H9 (cell line): ENCODE results near the gene GEMIN4. TPM values are rescaled to one million over a fixed set of nuclear protein-coding genes. Genes with fewer than 3 reads are reported as not detected.

ENCODE experiments used
- DNase-seq: peaks from one replicate; pipeline ENCODE4 v3.0.0-alpha.2; 2017
- H2AFZ ChIP-seq: one replicate; pipeline ENCODE4 v1.6.1; 2013; ENCODE audit warnings: mild to moderate bottlenecking, low read length, control low read depth, moderate library complexity
- H2AK5ac ChIP-seq: 2 replicates; pipeline ENCODE4 v1.6.1; 2013; ENCODE audit warnings: low read length, control low read depth, mixed read lengths; ENCODE audit not compliant: insufficient read length
- H2BK120ac ChIP-seq: one replicate; pipeline ENCODE4 v1.6.1; 2013; ENCODE audit warnings: low read depth, mild to moderate bottlenecking, low read length, control low read depth, inconsistent platforms; ENCODE audit not compliant: poor library complexity, severe bottlenecking
- H2BK12ac ChIP-seq: 2 replicates; pipeline ENCODE4 v1.6.1; 2013; ENCODE audit warnings: low read length, control low read depth, mixed read lengths, low read depth; ENCODE audit not compliant: insufficient read length
- H2BK15ac ChIP-seq: 2 replicates; pipeline ENCODE4 v1.6.1; 2013; ENCODE audit warnings: low read depth, low read length, control low read depth
- H2BK20ac ChIP-seq: one replicate; pipeline ENCODE4 v1.6.1; 2013; ENCODE audit warnings: low read depth, mild to moderate bottlenecking, low read length, control low read depth, inconsistent platforms; ENCODE audit not compliant: poor library complexity, severe bottlenecking
- H2BK5ac ChIP-seq: 2 replicates; pipeline ENCODE4 v1.6.1; 2013; ENCODE audit warnings: low read length, control low read depth, mixed read lengths; ENCODE audit not compliant: insufficient read length
- H3K14ac ChIP-seq: 2 replicates; pipeline ENCODE4 v1.6.1; 2013; ENCODE audit warnings: low read length, control low read depth; ENCODE audit not compliant: insufficient read depth
- H3K18ac ChIP-seq: 2 replicates; pipeline ENCODE4 v1.6.1; 2013; ENCODE audit warnings: low read depth, mild to moderate bottlenecking, mixed read lengths, low read length, control low read depth; ENCODE audit not compliant: insufficient read length
- H3K23ac ChIP-seq: 2 replicates; pipeline ENCODE4 v1.6.1; 2013; ENCODE audit warnings: low read length, control low read depth, mixed read lengths, low read depth; ENCODE audit not compliant: insufficient read length
- H3K23me2 ChIP-seq: 2 replicates; pipeline ENCODE4 v1.6.1; 2013; ENCODE audit warnings: low read depth, mild to moderate bottlenecking, mixed read lengths, low read length, control low read depth; ENCODE audit not compliant: insufficient read length, poor library complexity, severe bottlenecking
- H3K27ac ChIP-seq: 2 replicates; pipeline ENCODE4 v1.5.1; 2013; ENCODE audit warnings: low read length, control low read depth, mixed read lengths, low read depth; ENCODE audit not compliant: insufficient read length
- H3K27me3 ChIP-seq: 2 replicates; pipeline ENCODE4 v1.6.1; 2013; ENCODE audit warnings: low read length, control low read depth, inconsistent platforms; ENCODE audit not compliant: insufficient read depth
- H3K4ac ChIP-seq: 2 replicates; pipeline ENCODE4 v1.6.1; 2013; ENCODE audit warnings: low read depth, mild to moderate bottlenecking, control low read depth, inconsistent platforms, low read length, moderate library complexity
- H3K4me1 ChIP-seq: 2 replicates; pipeline ENCODE4 v1.6.1; 2013; ENCODE audit warnings: low read length, control low read depth, inconsistent platforms; ENCODE audit not compliant: insufficient read depth
- H3K4me2 ChIP-seq: 2 replicates; pipeline ENCODE4 v1.6.1; 2013; ENCODE audit warnings: low read length, control low read depth, mixed read lengths; ENCODE audit not compliant: insufficient read length, insufficient read depth
- H3K56ac ChIP-seq: 2 replicates; pipeline ENCODE4 v1.6.1; 2013; ENCODE audit warnings: low read depth, mild to moderate bottlenecking, mixed read lengths, low read length, control low read depth; ENCODE audit not compliant: insufficient read length
- H3K79me1 ChIP-seq: 2 replicates; pipeline ENCODE4 v1.6.1; 2013; ENCODE audit warnings: low read depth, mild to moderate bottlenecking, moderate library complexity, low read length, control low read depth, inconsistent platforms; ENCODE audit not compliant: insufficient read depth, poor library complexity, severe bottlenecking
- H3K79me2 ChIP-seq: 2 replicates; pipeline ENCODE4 v1.6.1; 2013; ENCODE audit warnings: low read length, control low read depth, inconsistent platforms; ENCODE audit not compliant: insufficient read depth
- H3K9ac ChIP-seq: 2 replicates; pipeline ENCODE4 v1.6.1; 2013; ENCODE audit warnings: low read length, control low read depth, mixed read lengths; ENCODE audit not compliant: insufficient read length; ENCODE audit errors: extremely low read depth
- H3K9me3 ChIP-seq: one replicate; pipeline ENCODE4 v1.6.1; 2013; ENCODE audit warnings: low read depth, low read length, inconsistent platforms; ENCODE audit not compliant: control insufficient read depth
- H3T11ph ChIP-seq: one replicate; pipeline ENCODE4 v1.6.1; 2013; ENCODE audit warnings: mild to moderate bottlenecking, low read length, control low read depth, inconsistent platforms
- H4K20me1 ChIP-seq: one replicate; pipeline ENCODE4 v1.6.1; 2013; ENCODE audit not compliant: control insufficient read depth, insufficient read length, insufficient read depth
- H4K5ac ChIP-seq: 2 replicates; pipeline ENCODE4 v1.6.1; 2013; ENCODE audit warnings: low read depth, mild to moderate bottlenecking, mixed read lengths, low read length, control low read depth; ENCODE audit not compliant: insufficient read length
- H4K8ac ChIP-seq: replicated peaks from 2 replicates; pipeline ENCODE4 v1.6.1; 2013; ENCODE audit warnings: low read length, control low read depth, mixed read lengths, low read depth; ENCODE audit not compliant: insufficient read length
- H4K91ac ChIP-seq: 2 replicates; pipeline ENCODE4 v1.6.1; 2013; ENCODE audit warnings: low read depth, mild to moderate bottlenecking, moderate library complexity, mixed read lengths, low read length, control low read depth; ENCODE audit not compliant: insufficient read length
- H3K27ac Mint-ChIP-seq, 3 experiments: 2 replicates in 2 of 3; 3 replicates in 1 of 3; pipeline ENCODE4 v1.8.0; 2020 to 2021; ENCODE audit warnings: mixed read lengths in 3 of 3, mild to moderate bottlenecking in 1 of 3, moderate library complexity in 1 of 3
- H3K27me3 Mint-ChIP-seq: 2 replicates; pipeline ENCODE4 v1.8.0; 2021; ENCODE audit warnings: low read depth, mild to moderate bottlenecking, moderate library complexity, mixed read lengths
- H3K36me3 Mint-ChIP-seq, 3 experiments: 2 replicates in 2 of 3; 3 replicates in 1 of 3; pipeline ENCODE4 v1.8.0; 2020 to 2021; ENCODE audit warnings: low read depth in 3 of 3, mixed read lengths in 3 of 3; ENCODE audit not compliant: insufficient read depth in 1 of 3
- H3K4me1 Mint-ChIP-seq, 2 experiments: 2 replicates each; pipeline ENCODE4 v1.8.0; 2020; ENCODE audit warnings: mixed read lengths in 2 of 2
- H3K4me3 Mint-ChIP-seq, 2 experiments: 2 replicates in 1 of 2; 3 replicates in 1 of 2; pipeline ENCODE4 v1.8.0; 2020 to 2021; ENCODE audit warnings: mild to moderate bottlenecking in 2 of 2, mixed read lengths in 2 of 2, moderate library complexity in 1 of 2
- H3K9me3 Mint-ChIP-seq, 2 experiments: 2 replicates in 1 of 2; 3 replicates in 1 of 2; pipeline ENCODE4 v1.8.0; 2020; ENCODE audit warnings: mild to moderate bottlenecking in 2 of 2, mixed read lengths in 2 of 2, moderate library complexity in 1 of 2
- WGBS: extraction: QIAGEN DNeasy Blood & Tissue Kit; methylation state at CpG from one replicate; pipeline ENCODE4 v1.1.7; 2013; ENCODE audit warnings: missing lambda C conversion rate, low lambda C conversion rate, mixed read lengths; ENCODE audit not compliant: insufficient read length; ENCODE audit errors: extremely low coverage; 5-methylcytosine and 5-hydroxymethylcytosine counted together
- total RNA-seq: library from RNA; stranded (reverse); gene quantifications from 2 replicates; pipeline ENCODE4 v1.2.1, GENCODE V29; 2021
- TF ChIP-seq, protein P1 (sequence below): fragments of 200-600 bp; sonication (generic); conservative IDR thresholded peaks from 3 replicates; pipeline ENCODE4 v1.8.0; 2021; ENCODE audit warnings: antibody characterized with exemption, mild to moderate bottlenecking

The GEMIN4 gene
- total RNA-seq, 1 experiment from 2014 or later: 56.8 TPM

DNA sequence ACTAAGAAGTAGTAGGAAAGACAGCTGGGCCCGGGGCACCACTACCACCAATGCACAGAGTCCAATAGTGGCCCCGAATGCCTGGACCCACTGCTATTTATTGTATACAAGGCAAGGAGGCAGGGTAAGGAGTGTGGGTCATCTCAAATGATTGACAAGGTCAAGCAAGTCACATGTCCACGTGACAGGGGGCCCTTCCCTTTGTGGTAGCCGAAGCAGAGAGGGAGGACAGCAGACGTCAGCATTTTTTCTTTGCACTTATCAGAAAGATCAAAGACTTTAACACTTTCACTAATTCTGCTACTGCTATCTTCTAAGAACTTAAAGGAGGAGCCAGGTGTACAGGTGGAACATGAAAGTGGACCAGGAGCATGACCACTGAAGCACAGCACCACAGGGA, 43.9 kb downstream of the GEMIN4 start:
- Mint-ChIP-seq H3K27me3 (no peaks in the 10 kb centered on the region), H3K4me3 (no peak overlapping the region), H3K4me1 (no peaks in the 10 kb centered on the region), H3K9me3 (no peaks in the 10 kb centered on the region), H3K27ac (no peak overlapping the region), H3K36me3 (peaks cover 10 to 35% (median 30%) of the 10 kb centered on the region in 3 experiments; a peak in 6 of 7 replicates)
- Histone ChIP-seq H3T11ph (no peak overlapping the region), H2BK20ac (no peak overlapping the region), H3K18ac (no peak overlapping the region), H3K9ac (no peak overlapping the region), H3K27me3 (no peaks in the 10 kb centered on the region), H3K23me2 (no peaks in the 10 kb centered on the region), H3K23ac (no peak overlapping the region), H3K9me3 (no peaks in the 10 kb centered on the region), H2AK5ac (no peak overlapping the region), H2BK120ac (no peak overlapping the region), H4K91ac (no peak overlapping the region), H4K8ac (no peak overlapping the region), H2AFZ (no peak overlapping the region), H4K5ac (no peak overlapping the region), H2BK12ac (no peak overlapping the region), H3K4me1 (no peaks in the 10 kb centered on the region), H4K20me1 (no peaks in the 10 kb centered on the region), H3K79me2 (0 out of 2 replicates have a peak, but pooled peaks cover 2% of the 10 kb centered on the region), H3K4me2 (no peak overlapping the region), H2BK5ac (no peak overlapping the region), H3K4ac (no peak overlapping the region), H3K14ac (no peak overlapping the region), H3K27ac (no peak overlapping the region), H3K56ac (no peak overlapping the region), H2BK15ac (no peak overlapping the region), H3K79me1 (peaks cover 4% of the 10 kb centered on the region)
- no CpG with 5 or more reads among the region's 5 CpGs for WGBS
- TF ChIP-seq, protein P1, sequence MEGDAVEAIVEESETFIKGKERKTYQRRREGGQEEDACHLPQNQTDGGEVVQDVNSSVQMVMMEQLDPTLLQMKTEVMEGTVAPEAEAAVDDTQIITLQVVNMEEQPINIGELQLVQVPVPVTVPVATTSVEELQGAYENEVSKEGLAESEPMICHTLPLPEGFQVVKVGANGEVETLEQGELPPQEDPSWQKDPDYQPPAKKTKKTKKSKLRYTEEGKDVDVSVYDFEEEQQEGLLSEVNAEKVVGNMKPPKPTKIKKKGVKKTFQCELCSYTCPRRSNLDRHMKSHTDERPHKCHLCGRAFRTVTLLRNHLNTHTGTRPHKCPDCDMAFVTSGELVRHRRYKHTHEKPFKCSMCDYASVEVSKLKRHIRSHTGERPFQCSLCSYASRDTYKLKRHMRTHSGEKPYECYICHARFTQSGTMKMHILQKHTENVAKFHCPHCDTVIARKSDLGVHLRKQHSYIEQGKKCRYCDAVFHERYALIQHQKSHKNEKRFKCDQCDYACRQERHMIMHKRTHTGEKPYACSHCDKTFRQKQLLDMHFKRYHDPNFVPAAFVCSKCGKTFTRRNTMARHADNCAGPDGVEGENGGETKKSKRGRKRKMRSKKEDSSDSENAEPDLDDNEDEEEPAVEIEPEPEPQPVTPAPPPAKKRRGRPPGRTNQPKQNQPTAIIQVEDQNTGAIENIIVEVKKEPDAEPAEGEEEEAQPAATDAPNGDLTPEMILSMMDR: no peak
- no peak for DNase-seq
